Measurements from ENCODE around the gene SEPHS1.

SEPHS1 gene

DNA sequence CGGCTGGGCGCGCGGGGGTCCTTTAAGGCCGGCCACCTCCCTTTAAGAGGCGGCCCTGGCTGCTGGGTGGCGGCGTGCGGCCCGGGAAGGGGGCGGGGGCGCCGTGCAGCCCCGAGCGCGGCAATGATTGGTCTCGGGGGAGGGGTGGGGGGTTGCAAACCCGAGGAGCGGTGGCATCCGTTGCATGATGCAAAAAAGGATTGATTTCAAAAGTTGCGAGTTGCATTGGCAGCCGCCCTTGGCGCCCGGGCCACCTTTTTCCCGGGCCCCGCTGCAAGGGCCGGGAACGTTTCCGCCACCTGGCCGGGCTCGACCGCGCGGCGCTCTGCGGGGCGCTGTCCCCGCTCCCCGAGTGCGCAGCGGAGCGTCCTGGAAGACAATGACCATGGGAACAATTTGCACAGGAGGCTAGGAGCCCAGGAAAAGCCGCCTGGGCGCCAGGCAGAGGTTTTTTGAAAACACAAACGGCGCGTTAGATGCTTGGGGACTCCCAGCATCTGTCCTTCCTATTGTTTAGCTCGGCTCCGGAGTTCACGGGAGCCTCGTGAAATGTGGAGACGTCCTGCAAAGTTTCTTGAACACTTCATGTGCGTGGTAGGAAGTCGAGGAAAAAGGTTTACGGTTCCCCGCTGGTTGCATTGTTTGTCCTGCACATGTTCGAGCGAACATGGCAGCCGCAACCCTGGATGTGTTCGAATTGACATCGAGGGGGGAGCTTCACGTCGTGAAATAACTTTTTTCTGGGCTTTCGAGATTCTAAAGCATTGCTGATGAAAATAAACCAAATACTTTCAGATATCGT is at the start of gene SEPHS1 (continued):
- TF ChIP-seq, protein P1, sequence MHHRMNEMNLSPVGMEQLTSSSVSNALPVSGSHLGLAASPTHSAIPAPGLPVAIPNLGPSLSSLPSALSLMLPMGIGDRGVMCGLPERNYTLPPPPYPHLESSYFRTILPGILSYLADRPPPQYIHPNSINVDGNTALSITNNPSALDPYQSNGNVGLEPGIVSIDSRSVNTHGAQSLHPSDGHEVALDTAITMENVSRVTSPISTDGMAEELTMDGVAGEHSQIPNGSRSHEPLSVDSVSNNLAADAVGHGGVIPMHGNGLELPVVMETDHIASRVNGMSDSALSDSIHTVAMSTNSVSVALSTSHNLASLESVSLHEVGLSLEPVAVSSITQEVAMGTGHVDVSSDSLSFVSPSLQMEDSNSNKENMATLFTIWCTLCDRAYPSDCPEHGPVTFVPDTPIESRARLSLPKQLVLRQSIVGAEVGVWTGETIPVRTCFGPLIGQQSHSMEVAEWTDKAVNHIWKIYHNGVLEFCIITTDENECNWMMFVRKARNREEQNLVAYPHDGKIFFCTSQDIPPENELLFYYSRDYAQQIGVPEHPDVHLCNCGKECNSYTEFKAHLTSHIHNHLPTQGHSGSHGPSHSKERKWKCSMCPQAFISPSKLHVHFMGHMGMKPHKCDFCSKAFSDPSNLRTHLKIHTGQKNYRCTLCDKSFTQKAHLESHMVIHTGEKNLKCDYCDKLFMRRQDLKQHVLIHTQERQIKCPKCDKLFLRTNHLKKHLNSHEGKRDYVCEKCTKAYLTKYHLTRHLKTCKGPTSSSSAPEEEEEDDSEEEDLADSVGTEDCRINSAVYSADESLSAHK (tag by site-specific recombination; IDR thresholded peaks at IDR 0.05): peak; percentile 36; the same call in 1 of the 2 replicates
- TF ChIP-seq ZNF16 (tag by site-specific recombination; IDR thresholded peaks at IDR 0.05; ENCODE audit: low read depth): no peak
- peak; percentile 91 for TF ChIP-seq ZEB2 (tag by site-specific recombination; IDR thresholded peaks at IDR 0.05)
- TF ChIP-seq KLF10 (tag by site-specific recombination; IDR thresholded peaks at IDR 0.05): peak; percentile 86
- TF ChIP-seq ZNF558 (tag by site-specific recombination; IDR thresholded peaks at IDR 0.05): no peak
- TF ChIP-seq ZNF529 (tag by site-specific recombination; IDR thresholded peaks at IDR 0.05; ENCODE audit: insufficient replicate concordance): no peak
- TF ChIP-seq, protein P2, sequence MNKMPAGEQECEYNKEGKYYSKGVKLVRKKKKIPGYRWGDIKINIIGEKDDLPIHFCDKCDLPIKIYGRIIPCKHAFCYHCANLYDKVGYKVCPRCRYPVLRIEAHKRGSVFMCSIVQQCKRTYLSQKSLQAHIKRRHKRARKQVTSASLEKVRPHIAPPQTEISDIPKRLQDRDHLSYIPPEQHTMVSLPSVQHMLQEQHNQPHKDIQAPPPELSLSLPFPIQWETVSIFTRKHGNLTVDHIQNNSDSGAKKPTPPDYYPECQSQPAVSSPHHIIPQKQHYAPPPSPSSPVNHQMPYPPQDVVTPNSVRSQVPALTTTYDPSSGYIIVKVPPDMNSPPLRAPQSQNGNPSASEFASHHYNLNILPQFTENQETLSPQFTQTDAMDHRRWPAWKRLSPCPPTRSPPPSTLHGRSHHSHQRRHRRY (tag by site-specific recombination; IDR thresholded peaks at IDR 0.05): no peak
- TF ChIP-seq TCF7L2 (IDR thresholded peaks at IDR 0.05; ENCODE audit: borderline replicate concordance, low read depth, low read length): no peak; the same call in 1 of the 2 replicates
- TF ChIP-seq BCL11A (tag by site-specific recombination; IDR thresholded peaks at IDR 0.05; ENCODE audit: low read depth): no peak
- peak; percentile 39; the same call in 1 of the 2 replicates for TF ChIP-seq ZNF843 (tag by site-specific recombination; IDR thresholded peaks at IDR 0.05)
- no peak for TF ChIP-seq ZNF18 (tag by site-specific recombination; IDR thresholded peaks at IDR 0.05)
- TF ChIP-seq, protein P3, sequence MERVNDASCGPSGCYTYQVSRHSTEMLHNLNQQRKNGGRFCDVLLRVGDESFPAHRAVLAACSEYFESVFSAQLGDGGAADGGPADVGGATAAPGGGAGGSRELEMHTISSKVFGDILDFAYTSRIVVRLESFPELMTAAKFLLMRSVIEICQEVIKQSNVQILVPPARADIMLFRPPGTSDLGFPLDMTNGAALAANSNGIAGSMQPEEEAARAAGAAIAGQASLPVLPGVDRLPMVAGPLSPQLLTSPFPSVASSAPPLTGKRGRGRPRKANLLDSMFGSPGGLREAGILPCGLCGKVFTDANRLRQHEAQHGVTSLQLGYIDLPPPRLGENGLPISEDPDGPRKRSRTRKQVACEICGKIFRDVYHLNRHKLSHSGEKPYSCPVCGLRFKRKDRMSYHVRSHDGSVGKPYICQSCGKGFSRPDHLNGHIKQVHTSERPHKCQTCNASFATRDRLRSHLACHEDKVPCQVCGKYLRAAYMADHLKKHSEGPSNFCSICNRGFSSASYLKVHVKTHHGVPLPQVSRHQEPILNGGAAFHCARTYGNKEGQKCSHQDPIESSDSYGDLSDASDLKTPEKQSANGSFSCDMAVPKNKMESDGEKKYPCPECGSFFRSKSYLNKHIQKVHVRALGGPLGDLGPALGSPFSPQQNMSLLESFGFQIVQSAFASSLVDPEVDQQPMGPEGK (tag by site-specific recombination; IDR thresholded peaks at IDR 0.05): peak; percentile 94
- no peak for TF ChIP-seq ZNF350 (tag by site-specific recombination; IDR thresholded peaks at IDR 0.05)
- peak; percentile 48; the same call in 1 of the 2 replicates for TF ChIP-seq ZNF580 (tag by site-specific recombination; IDR thresholded peaks at IDR 0.05)
- no peak for TF ChIP-seq ZNF704 (tag by site-specific recombination; IDR thresholded peaks at IDR 0.05)
- no peak for TF ChIP-seq ZFP3 (tag by site-specific recombination; IDR thresholded peaks at IDR 0.05; ENCODE audit: low read depth)
- TF ChIP-seq ZNF423 (tag by site-specific recombination; IDR thresholded peaks at IDR 0.05): peak; percentile 72
- peak; percentile 92 for TF ChIP-seq ZIC2 (tag by site-specific recombination; IDR thresholded peaks at IDR 0.05)
- no peak for TF ChIP-seq ZNF777 (tag by site-specific recombination; IDR thresholded peaks at IDR 0.05; ENCODE audit: borderline replicate concordance)
- TF ChIP-seq SCRT2 (tag by site-specific recombination; IDR thresholded peaks at IDR 0.05): no peak
- TF ChIP-seq ZNF549 (tag by site-specific recombination; IDR thresholded peaks at IDR 0.05): no peak
- TF ChIP-seq ZBTB8A (tag by site-specific recombination; IDR thresholded peaks at IDR 0.05): peak; percentile 96
- TF ChIP-seq HOXD13 (CRISPR knock-in tag; IDR thresholded peaks at IDR 0.05; ENCODE audit: borderline replicate concordance): no peak
- TF ChIP-seq BCL11B (tag by site-specific recombination; IDR thresholded peaks at IDR 0.05; ENCODE audit: low read depth): 0 out of 2 replicates have a peak, but pooled peaks have one; percentile 35
- peak; percentile 63; the same call in 1 of the 2 replicates for TF ChIP-seq KLF1 (tag by site-specific recombination; IDR thresholded peaks at IDR 0.05)
- no peak for TF ChIP-seq ZNF830 (tag by site-specific recombination; IDR thresholded peaks at IDR 0.05; ENCODE audit: low read depth)
- TF ChIP-seq ZNF670 (tag by site-specific recombination; IDR thresholded peaks at IDR 0.05; ENCODE audit: low read depth): no peak
- peak; percentile 91 for TF ChIP-seq ZBTB26 (tag by site-specific recombination; optimal IDR thresholded peaks at IDR 0.05)
- TF ChIP-seq KLF7 (tag by site-specific recombination; IDR thresholded peaks at IDR 0.05; ENCODE audit: borderline replicate concordance): peak; percentile 62; the same call in 1 of the 2 replicates

All from HEK293 (cell line).